ENCODE measurements around the gene BCKDHB. TPM values are rescaled to one million over a fixed set of nuclear protein-coding genes. Genes with fewer than 3 reads are reported as not detected.

BCKDHB gene
- polyA plus RNA-seq, 2 of the 4 experiments (the other 2 are of a cell fraction): 7.7 to 15.0 TPM

- ChIA-PET CTCF (no interaction called here), POLR2A (no interaction called here)
- no peaks in the 10 kb centered on the region for H3K9me3 ChIP-seq
- ATAC-seq (no peak), DNase-seq (ENCODE audit: low read depth in 1 of 2, low spot score in 1 of 2) (no peak), FAIRE-seq (no peak)
- WGBS (ENCODE audit: missing lambda C conversion rate): 84% methylated on average over 2 of the region's 2 CpGs
- no peak overlapping the region for H3K27ac ChIP-seq
- no peak overlapping the region for H3K4me2 ChIP-seq
- TF ChIP-seq RAD21 (conservative IDR thresholded peaks at IDR 0.05 in 1 of 2, IDR thresholded peaks at IDR 0.05 in 1 of 2): no peak
- no peak for TF ChIP-seq TP53 (CRISPR knock-in tag; IDR thresholded peaks at IDR 0.05)
- TF ChIP-seq CHD4 (IDR thresholded peaks at IDR 0.05; ENCODE audit: borderline replicate concordance): no peak
- TF ChIP-seq HOXA7 (CRISPR knock-in tag; IDR thresholded peaks at IDR 0.05): no peak
- no peak overlapping the region for H3K4me3 ChIP-seq
- H3K4me1 ChIP-seq: no peaks in the 10 kb centered on the region
These were observed 237.0 kb downstream of the BCKDHB start for GRCh38 chr6:80343511-80343910.

GRCh38 chr6:80347101-80347500 is 240.6 kb downstream of the BCKDHB start:
- Histone ChIP-seq H3K9me3 (no peaks in the 10 kb centered on the region), H3K4me3 (no peak overlapping the region), H3K27ac (no peak overlapping the region), H3K4me1 (no peaks in the 10 kb centered on the region), H3K4me2 (no peak overlapping the region)
- TF ChIP-seq CTCF (IDR thresholded peaks at IDR 0.05): no peak
- no peak for TF ChIP-seq HMGXB4 (CRISPR knock-in tag; IDR thresholded peaks at IDR 0.05; ENCODE audit: borderline replicate concordance)
- TF ChIP-seq TFCP2L1 (CRISPR knock-in tag; IDR thresholded peaks at IDR 0.05): no peak
- no peak for TF ChIP-seq NPAS2 (CRISPR knock-in tag; IDR thresholded peaks at IDR 0.05; ENCODE audit: borderline replicate concordance)
- TF ChIP-seq RAD21 (conservative IDR thresholded peaks at IDR 0.05 in 1 of 2, IDR thresholded peaks at IDR 0.05 in 1 of 2): no peak
- no peak for TF ChIP-seq CBX8 (IDR thresholded peaks at IDR 0.05)
- no peak for TF ChIP-seq ZC3H11A (IDR thresholded peaks at IDR 0.05)
- TF ChIP-seq KDM5A (IDR thresholded peaks at IDR 0.05): no peak
- no peak for TF ChIP-seq POLR2A (IDR thresholded peaks at IDR 0.05; ENCODE audit: low read length)
- TF ChIP-seq MAFK (IDR thresholded peaks at IDR 0.05; ENCODE audit: partially characterized antibody): no peak
- TF ChIP-seq HEYL (CRISPR knock-in tag; IDR thresholded peaks at IDR 0.05): no peak
- TF ChIP-seq PHF8 (IDR thresholded peaks at IDR 0.05; ENCODE audit: borderline replicate concordance, low read depth): no peak
- CTCF ChIA-PET: no interaction called here
- ATAC-seq: no peak
- no peak for FAIRE-seq
- WGBS (ENCODE audit: missing lambda C conversion rate): 88% methylated on average over 1 of the region's 1 CpG
- no peak for DNase-seq (ENCODE audit: low read depth in 1 of 2, low spot score in 1 of 2)
- POLR2A ChIA-PET: no interaction called here

- POLR2A ChIA-PET: no interaction called here
- H3K27ac ChIP-seq: no peak overlapping the region
- no peak for FAIRE-seq
- H3K9me3 ChIP-seq: no peaks in the 10 kb centered on the region
- no peak overlapping the region for H3K4me3 ChIP-seq
- H3K4me2 ChIP-seq: no peak overlapping the region
- TF ChIP-seq CTCF (IDR thresholded peaks at IDR 0.05) (no peak), MAX (IDR thresholded peaks at IDR 0.05) (no peak), NR3C1 (IDR thresholded peaks at IDR 0.05) (no peak), ATOH8 (CRISPR knock-in tag; IDR thresholded peaks at IDR 0.05; ENCODE audit: low read depth) (no peak), HDAC2 (IDR thresholded peaks at IDR 0.05) (no peak), E2F6 (IDR thresholded peaks at IDR 0.05; ENCODE audit: borderline replicate concordance, low read depth) (no peak), CBX8 (IDR thresholded peaks at IDR 0.05) (no peak), BCL3 (IDR thresholded peaks at IDR 0.05) (no peak), ZSCAN20 (CRISPR knock-in tag; IDR thresholded peaks at IDR 0.05) (no peak)
- 36% methylated on average over 2 of the region's 2 CpGs for WGBS (ENCODE audit: missing lambda C conversion rate)
- no peak for DNase-seq (ENCODE audit: low read depth in 1 of 2, low spot score in 1 of 2)
- ATAC-seq: no peak
- CTCF ChIA-PET: interaction anchor here (1.2 kb wide), 1 partner anchor 10 kb away, joined by 3 read pairs; no protein-coding TSS in a partner anchor
- H3K4me1 ChIP-seq: no peaks in the 10 kb centered on the region
These were observed 241.8 kb downstream of the BCKDHB start for GRCh38 chr6:80348263-80348662.

Data from A549 (cell line).